Placental pericyte (primary cell): ENCODE measurements around the gene GCKR. TPM values are rescaled to one million over a fixed set of nuclear protein-coding genes. Genes with fewer than 3 reads are reported as not detected.

ENCODE experiments used
- small RNA-seq: library from RNA; depleted of rRNA; stranded (forward); fragments of <200 nt; gene quantifications from one replicate; pipeline ENCODE3, GENCODE V24; 2012; ENCODE audit warnings: low replicate concordance
- total RNA-seq: library from RNA; depleted of rRNA; stranded (reverse); fragments of >200 nt; gene quantifications from 2 replicates; pipeline ENCODE4 v1.2.3, GENCODE V29; 2012

The GCKR gene, protein sequence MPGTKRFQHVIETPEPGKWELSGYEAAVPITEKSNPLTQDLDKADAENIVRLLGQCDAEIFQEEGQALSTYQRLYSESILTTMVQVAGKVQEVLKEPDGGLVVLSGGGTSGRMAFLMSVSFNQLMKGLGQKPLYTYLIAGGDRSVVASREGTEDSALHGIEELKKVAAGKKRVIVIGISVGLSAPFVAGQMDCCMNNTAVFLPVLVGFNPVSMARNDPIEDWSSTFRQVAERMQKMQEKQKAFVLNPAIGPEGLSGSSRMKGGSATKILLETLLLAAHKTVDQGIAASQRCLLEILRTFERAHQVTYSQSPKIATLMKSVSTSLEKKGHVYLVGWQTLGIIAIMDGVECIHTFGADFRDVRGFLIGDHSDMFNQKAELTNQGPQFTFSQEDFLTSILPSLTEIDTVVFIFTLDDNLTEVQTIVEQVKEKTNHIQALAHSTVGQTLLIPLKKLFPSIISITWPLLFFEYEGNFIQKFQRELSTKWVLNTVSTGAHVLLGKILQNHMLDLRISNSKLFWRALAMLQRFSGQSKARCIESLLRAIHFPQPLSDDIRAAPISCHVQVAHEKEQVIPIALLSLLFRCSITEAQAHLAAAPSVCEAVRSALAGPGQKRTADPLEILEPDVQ
- total RNA-seq = 0.43 TPM in 1 of 2 replicates, not detected in the other

DNA sequence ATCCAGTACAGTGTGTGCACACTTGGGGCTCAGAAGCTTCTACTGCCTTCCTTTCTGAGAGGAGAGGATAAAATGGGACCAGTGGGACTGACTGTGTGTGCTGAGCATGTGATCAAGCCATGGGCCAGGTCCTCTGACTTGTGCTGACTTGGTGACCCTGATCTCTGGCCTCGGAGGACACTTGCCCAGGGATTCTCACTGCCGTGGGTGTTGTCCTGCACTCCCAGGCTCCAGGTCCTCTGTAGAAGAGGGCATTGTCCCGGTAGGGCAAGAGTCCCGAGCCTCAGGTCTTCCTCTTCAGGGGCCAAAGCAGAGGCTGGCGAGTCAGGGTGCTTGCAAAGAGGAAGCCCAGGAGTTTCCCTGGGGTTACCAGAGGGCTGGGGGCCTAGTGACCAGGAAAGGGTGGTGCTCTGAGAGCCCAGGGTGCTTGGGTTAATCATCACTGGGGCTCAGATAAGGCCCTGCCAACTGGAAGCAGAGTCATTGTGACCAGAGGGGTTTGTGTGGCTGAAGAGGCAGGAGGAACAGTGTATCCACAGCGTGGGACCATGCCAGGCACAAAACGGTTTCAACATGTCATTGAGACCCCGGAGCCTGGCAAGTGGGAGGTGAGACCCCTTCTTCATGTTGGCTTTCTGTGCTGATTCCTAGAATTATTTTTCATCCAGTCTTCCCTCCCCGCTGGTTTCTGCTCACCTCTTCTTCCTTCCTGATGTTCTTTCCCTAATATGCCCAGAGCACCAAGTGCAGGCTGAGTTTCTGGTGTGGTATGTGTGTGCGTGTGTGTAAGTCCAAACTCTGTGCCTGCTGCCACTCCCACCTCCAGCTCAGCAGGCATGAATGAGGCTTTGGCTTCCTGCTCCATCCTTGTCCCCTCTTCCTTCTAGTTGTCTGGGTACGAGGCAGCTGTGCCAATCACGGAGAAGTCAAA, at the start of gene GCKR:
TSS of gene GCKR (plus strand) at position 483 of the 931 bp plus-strand sequence. CDS start at position 549, 66 bp downstream.

DNA sequence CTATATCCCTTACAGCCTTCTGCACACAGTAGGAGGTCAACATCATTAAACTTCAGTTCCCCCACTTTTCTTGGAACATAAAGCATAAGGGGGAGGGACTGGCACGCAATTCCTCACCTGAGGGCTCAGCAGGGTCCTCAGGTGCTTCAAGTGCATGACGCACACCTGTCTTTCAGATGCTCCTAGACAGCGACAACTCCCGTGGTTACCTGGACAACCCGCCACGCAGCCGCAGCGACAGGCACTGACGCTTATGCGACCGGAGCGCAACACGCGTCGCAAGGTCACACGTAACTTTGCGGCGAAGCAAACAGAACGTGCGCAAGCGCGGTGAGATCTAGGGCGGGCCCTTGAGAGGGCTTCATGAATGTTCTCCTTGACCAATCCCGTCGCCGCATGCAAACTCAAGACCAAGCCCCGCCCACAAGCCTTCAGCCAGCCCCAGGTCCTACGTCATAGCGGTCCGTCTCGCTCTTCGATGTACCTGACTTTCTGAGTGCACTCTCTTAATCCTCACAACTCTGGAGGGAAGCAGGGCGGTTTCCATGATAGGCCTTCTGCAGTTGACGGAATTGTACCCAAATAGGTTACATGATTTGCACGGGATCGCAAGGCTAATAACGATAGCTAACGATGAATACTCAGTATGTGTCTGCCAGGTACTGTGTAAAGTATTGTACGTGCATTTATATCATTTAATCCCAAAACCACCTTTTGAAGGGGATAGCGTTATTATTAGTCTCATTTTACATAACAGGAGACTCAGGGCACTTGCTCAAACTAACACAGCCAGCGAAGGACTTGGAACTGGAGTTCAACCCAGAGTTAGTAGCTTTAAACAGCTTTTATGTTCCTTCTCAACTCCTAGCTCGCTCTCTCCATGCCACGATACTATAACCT, 6.9 kb upstream of the GCKR start, which contains the start of gene IFT172:
TSS of gene IFT172 (minus strand) at position 246 of the 900 bp plus-strand sequence. CDS start at position 156, 90 bp downstream.

DNA sequence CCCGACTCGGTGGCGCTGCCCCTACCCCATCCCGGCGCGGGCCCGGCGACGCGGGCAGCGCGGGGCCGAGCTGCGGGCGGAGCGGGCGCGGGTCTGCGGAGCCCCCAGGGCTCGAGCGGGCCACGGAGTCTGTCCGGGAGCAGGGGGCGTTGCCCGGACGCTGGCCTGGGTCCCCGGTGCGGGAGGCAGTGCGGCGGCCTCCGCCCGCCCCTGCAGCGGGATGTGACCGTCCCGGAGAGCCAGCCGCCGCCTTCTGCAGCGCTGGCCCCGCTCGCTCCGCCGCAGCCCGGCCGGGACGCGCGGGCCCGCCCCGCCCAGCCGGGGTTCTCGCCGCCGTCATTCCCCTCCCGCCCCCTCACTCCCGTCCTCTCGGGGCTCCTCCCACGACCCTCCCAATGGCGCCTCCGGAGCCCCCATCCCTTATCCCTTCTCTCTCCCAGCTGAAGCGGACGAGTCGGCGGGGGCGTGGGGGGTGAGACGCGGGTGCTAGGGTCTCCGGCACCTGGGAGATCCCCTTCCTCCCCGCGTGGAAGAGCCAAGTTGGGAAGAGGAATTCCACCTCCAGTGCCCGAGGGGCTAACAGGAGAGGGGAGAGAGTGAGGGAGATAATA, 1.6 kb upstream of the GCKR start, which contains the start of gene FNDC4:
TSS of gene FNDC4 (minus strand) at position 257 of the 611 bp plus-strand sequence. CDS start 521 bp downstream, outside the sequence.

Small RNA genes within 50 kb of the gene (small RNA-seq; reads per million reads assigned to genes)
- gene RNU6-986P = not detected

Other genes starting within 250 kb of the GCKR start
- gene SLC30A3, start 233.8 kb upstream of the GCKR start, total RNA-seq = 0.14 TPM in 1 of 2 replicates, not detected in the other
- not detected in 2 replicates for gene DNAJC5G, start 221.4 kb upstream of the GCKR start, total RNA-seq
- not detected in 2 replicates for gene TRIM54, start 214.4 kb upstream of the GCKR start, total RNA-seq
- 0.86 and 1.1 TPM in 2 replicates for gene UCN, start 188.4 kb upstream of the GCKR start, total RNA-seq
- gene MPV17, start 173.7 kb upstream of the GCKR start, total RNA-seq = 64.8 and 67.7 TPM in 2 replicates
- gene GTF3C2, start 140.1 kb upstream of the GCKR start, total RNA-seq = 31.7 and 63.6 TPM in 2 replicates
- 29.1 and 37.9 TPM in 2 replicates for gene EIF2B4, start 126.5 kb upstream of the GCKR start, total RNA-seq
- gene SNX17, start 126.2 kb upstream of the GCKR start, total RNA-seq = 141 and 166 TPM in 2 replicates
- gene ZNF513, start 116.1 kb upstream of the GCKR start, total RNA-seq = 11.5 and 12.3 TPM in 2 replicates
- gene PPM1G, start 87.2 kb upstream of the GCKR start, total RNA-seq = 98.0 and 99.6 TPM in 2 replicates
- 136 and 159 TPM in 2 replicates for gene NRBP1, start 68.2 kb upstream of the GCKR start, total RNA-seq
- gene KRTCAP3, start 54.5 kb upstream of the GCKR start, total RNA-seq = not detected in 2 replicates
- 14.2 and 18.5 TPM in 2 replicates for gene IFT172, start 7.1 kb upstream of the GCKR start, total RNA-seq
- 2.2 and 14.0 TPM in 2 replicates for gene FNDC4, start 1.6 kb upstream of the GCKR start, total RNA-seq
- gene ZNF512, start 86.2 kb downstream of the GCKR start, total RNA-seq = 23.2 and 27.8 TPM in 2 replicates
- 0.88 and 1.1 TPM in 2 replicates for gene CCDC121, start 132.2 kb downstream of the GCKR start, total RNA-seq
- 30.4 and 53.0 TPM in 2 replicates for gene GPN1, start 132.2 kb downstream of the GCKR start, total RNA-seq
- gene SUPT7L, start 166.8 kb downstream of the GCKR start, total RNA-seq = 32.5 and 40.0 TPM in 2 replicates
- 27.4 and 34.8 TPM in 2 replicates for gene SLC4A1AP, start 167.1 kb downstream of the GCKR start, total RNA-seq